ENCODE measurements around the gene SNAP25. TPM values are rescaled to one million over a fixed set of nuclear protein-coding genes. Genes with fewer than 3 reads are reported as not detected.

Gene SNAP25
- total RNA-seq, 2 donors from 2014 or later = 0.11 TPM; not detected in 1

GRCh38 chr20:10309326-10309725, 90.7 kb downstream of the SNAP25 start:
- Histone ChIP-seq H3K4me3 (ENCODE audit: low read length) (no peak overlapping the region), H3K9ac (ENCODE audit: extremely low read depth, low read length, poor library complexity, severe bottlenecking) (no peak overlapping the region), H3K36me3 (ENCODE audit: control insufficient read depth, insufficient read depth, low read length) (no peaks in the 10 kb centered on the region), H3K9me3 (ENCODE audit: control insufficient read depth, low read length) (no peaks in the 10 kb centered on the region), H3K27ac (ENCODE audit: low read depth, low read length) (no peak overlapping the region), H3K4me1 (ENCODE audit: control insufficient read depth, insufficient read depth, low read length) (peaks cover 5% of the 10 kb centered on the region), H3K27me3 (ENCODE audit: control insufficient read depth, insufficient read depth, low read length, poor library complexity, severe bottlenecking) (no peaks in the 10 kb centered on the region)
- Mint-ChIP-seq H3K27ac (no peak overlapping the region), H3K36me3 (ENCODE audit: low read depth) (no peaks in the 10 kb centered on the region), H3K9me3 (no peaks in the 10 kb centered on the region), H3K4me3 (no peak overlapping the region), H3K27me3 (ENCODE audit: insufficient read depth) (peaks cover 27% of the 10 kb centered on the region), H3K4me1 (peaks cover 31% of the 10 kb centered on the region)
- DNase-seq = no peak
- 93% methylated on average over 2 of the region's 2 CpGs; no CpG with 5 or more reads in 1 of the 2 experiments for WGBS, 2 experiments (ENCODE audit: insufficient coverage in 1 of 2, insufficient read length in 1 of 2)
- TF ChIP-seq CTCF (conservative IDR thresholded peaks at IDR 0.05) = no peak

GRCh38 chr20:10312111-10312510, 93.5 kb downstream of the SNAP25 start:
- WGBS, 2 experiments (ENCODE audit: insufficient coverage in 1 of 2, insufficient read length in 1 of 2) = 88% methylated on average over 1 of the region's 1 CpG; no CpG with 5 or more reads in 1 of the 2 experiments
- Histone ChIP-seq H3K36me3 (ENCODE audit: control insufficient read depth, insufficient read depth, low read length) (no peaks in the 10 kb centered on the region), H3K4me3 (ENCODE audit: low read length) (no peak overlapping the region), H3K4me1 (ENCODE audit: control insufficient read depth, insufficient read depth, low read length) (peaks cover 12% of the 10 kb centered on the region), H3K27me3 (ENCODE audit: control insufficient read depth, insufficient read depth, low read length, poor library complexity, severe bottlenecking) (no peaks in the 10 kb centered on the region), H3K9me3 (ENCODE audit: control insufficient read depth, low read length) (peaks cover 11% of the 10 kb centered on the region), H3K27ac (ENCODE audit: low read depth, low read length) (no peak overlapping the region), H3K9ac (ENCODE audit: extremely low read depth, low read length, poor library complexity, severe bottlenecking) (no peak overlapping the region)
- DNase-seq = no peak
- Mint-ChIP-seq H3K4me3 (no peak overlapping the region), H3K27ac (no peak overlapping the region), H3K27me3 (ENCODE audit: insufficient read depth) (peaks cover 30% of the 10 kb centered on the region), H3K36me3 (ENCODE audit: low read depth) (peaks cover 4% of the 10 kb centered on the region), H3K9me3 (peaks cover 10% of the 10 kb centered on the region), H3K4me1 (peaks cover 35% of the 10 kb centered on the region)
- no peak for TF ChIP-seq CTCF (conservative IDR thresholded peaks at IDR 0.05)

- no peaks in the 10 kb centered on the region for H3K27me3 ChIP-seq (ENCODE audit: control insufficient read depth, insufficient read depth, low read length, poor library complexity, severe bottlenecking)
- peak overlapping the region; percentile 19 for H3K4me3 Mint-ChIP-seq
- DNase-seq = no peak
- H3K4me1 ChIP-seq (ENCODE audit: control insufficient read depth, insufficient read depth, low read length) = peaks cover 12% of the 10 kb centered on the region
- H3K9ac ChIP-seq (ENCODE audit: extremely low read depth, low read length, poor library complexity, severe bottlenecking) = no peak overlapping the region
- H3K4me1 Mint-ChIP-seq = peaks cover 30% of the 10 kb centered on the region
- peaks cover 4% of the 10 kb centered on the region for H3K36me3 Mint-ChIP-seq (ENCODE audit: low read depth)
- H3K9me3 ChIP-seq (ENCODE audit: control insufficient read depth, low read length) = peaks cover 13% of the 10 kb centered on the region
- H3K27ac ChIP-seq (ENCODE audit: low read depth, low read length) = no peak overlapping the region
- peaks cover 30% of the 10 kb centered on the region for H3K27me3 Mint-ChIP-seq (ENCODE audit: insufficient read depth)
- no peak for TF ChIP-seq CTCF (conservative IDR thresholded peaks at IDR 0.05)
- no peak overlapping the region for H3K27ac Mint-ChIP-seq
- peak overlapping the region; percentile 34 for H3K4me3 ChIP-seq (ENCODE audit: low read length)
- no peaks in the 10 kb centered on the region for H3K36me3 ChIP-seq (ENCODE audit: control insufficient read depth, insufficient read depth, low read length)
- H3K9me3 Mint-ChIP-seq = peaks cover 14% of the 10 kb centered on the region
Measured at GRCh38 chr20:10313215-10313614, 94.6 kb downstream of the SNAP25 start.

All from endodermal cell (in vitro differentiated cells).